ENCODE measurements around the gene NCOR2. TPM values are rescaled to one million over a fixed set of nuclear protein-coding genes. Genes with fewer than 3 reads are reported as not detected.

The NCOR2 gene
- total and polyA plus RNA-seq, 9 donors, result 18.2 to 376 (median 265) TPM

DNA sequence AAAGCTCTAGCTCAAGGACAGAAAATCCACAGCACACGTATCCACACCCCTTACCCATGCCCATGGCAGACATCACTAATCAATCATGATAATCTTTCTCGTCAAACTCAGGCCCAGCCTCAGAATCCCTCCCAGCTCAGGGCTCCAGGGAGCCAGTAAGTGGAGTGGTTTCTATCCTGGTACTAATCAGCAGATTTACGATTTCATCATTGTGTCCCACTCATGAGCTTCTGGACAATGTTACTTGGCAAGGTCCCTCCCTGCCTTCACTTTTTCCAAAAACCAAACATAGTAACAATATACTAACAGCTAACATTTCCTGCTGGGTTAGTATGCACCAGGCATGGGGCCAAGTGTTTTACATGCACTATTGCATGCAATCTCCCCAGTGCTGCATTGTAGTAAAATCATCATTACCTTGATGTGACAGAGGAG lies 45.8 kb upstream of the NCOR2 start:
- no peak for DNase-seq
- 68 to 85% (median 82%) methylated on average over 3 of the region's 3 CpGs for WGBS, 3 donors
- Histone ChIP-seq H3K36me3 (no peaks in the 10 kb centered on the region), H3K27me3 (no peaks in the 10 kb centered on the region), H3K9me3 (no peaks in the 10 kb centered on the region), H3K4me1 (ENCODE audit: insufficient read depth) (peaks cover 4% of the 10 kb centered on the region), H3K4me3 (no peak overlapping the region), H3K27ac (no peak overlapping the region)
- intact Hi-C loops (cut with DNase I), result no loop called here
- TF ChIP-seq POLR2A (IDR thresholded peaks at IDR 0.05), result no peak

DNA sequence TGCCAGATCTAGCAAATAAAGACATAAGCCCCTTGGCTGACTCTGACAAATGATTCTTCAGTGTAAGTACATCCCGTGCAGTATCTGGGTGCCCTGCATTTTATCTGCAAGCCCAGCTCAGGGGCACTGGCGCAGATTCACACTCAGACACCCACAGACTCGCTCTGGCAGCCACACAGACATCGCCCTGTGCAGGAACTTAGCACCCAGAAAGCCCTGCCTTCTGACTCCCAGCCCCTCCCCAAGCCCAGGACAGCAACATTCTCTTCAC lies 44.9 kb upstream of the NCOR2 start:
- H3K9me3 ChIP-seq, result no peaks in the 10 kb centered on the region
- H3K4me1 ChIP-seq (ENCODE audit: insufficient read depth), result peaks cover 4% of the 10 kb centered on the region
- DNase-seq, result no peak
- intact Hi-C loops (cut with DNase I), result no loop called here
- TF ChIP-seq EP300 (IDR thresholded peaks at IDR 0.05), result no peak
- no peak for TF ChIP-seq POLR2A (IDR thresholded peaks at IDR 0.05)
- TF ChIP-seq, protein P1, sequence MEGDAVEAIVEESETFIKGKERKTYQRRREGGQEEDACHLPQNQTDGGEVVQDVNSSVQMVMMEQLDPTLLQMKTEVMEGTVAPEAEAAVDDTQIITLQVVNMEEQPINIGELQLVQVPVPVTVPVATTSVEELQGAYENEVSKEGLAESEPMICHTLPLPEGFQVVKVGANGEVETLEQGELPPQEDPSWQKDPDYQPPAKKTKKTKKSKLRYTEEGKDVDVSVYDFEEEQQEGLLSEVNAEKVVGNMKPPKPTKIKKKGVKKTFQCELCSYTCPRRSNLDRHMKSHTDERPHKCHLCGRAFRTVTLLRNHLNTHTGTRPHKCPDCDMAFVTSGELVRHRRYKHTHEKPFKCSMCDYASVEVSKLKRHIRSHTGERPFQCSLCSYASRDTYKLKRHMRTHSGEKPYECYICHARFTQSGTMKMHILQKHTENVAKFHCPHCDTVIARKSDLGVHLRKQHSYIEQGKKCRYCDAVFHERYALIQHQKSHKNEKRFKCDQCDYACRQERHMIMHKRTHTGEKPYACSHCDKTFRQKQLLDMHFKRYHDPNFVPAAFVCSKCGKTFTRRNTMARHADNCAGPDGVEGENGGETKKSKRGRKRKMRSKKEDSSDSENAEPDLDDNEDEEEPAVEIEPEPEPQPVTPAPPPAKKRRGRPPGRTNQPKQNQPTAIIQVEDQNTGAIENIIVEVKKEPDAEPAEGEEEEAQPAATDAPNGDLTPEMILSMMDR (IDR thresholded peaks at IDR 0.05), result no peak
- WGBS, 3 donors, result 84 to 96% (median 95%) methylated on average over 4 of the region's 4 CpGs
- no peaks in the 10 kb centered on the region for H3K36me3 ChIP-seq
- no peaks in the 10 kb centered on the region for H3K27me3 ChIP-seq
- no peak overlapping the region for H3K4me3 ChIP-seq
- H3K27ac ChIP-seq, result no peak overlapping the region

DNA sequence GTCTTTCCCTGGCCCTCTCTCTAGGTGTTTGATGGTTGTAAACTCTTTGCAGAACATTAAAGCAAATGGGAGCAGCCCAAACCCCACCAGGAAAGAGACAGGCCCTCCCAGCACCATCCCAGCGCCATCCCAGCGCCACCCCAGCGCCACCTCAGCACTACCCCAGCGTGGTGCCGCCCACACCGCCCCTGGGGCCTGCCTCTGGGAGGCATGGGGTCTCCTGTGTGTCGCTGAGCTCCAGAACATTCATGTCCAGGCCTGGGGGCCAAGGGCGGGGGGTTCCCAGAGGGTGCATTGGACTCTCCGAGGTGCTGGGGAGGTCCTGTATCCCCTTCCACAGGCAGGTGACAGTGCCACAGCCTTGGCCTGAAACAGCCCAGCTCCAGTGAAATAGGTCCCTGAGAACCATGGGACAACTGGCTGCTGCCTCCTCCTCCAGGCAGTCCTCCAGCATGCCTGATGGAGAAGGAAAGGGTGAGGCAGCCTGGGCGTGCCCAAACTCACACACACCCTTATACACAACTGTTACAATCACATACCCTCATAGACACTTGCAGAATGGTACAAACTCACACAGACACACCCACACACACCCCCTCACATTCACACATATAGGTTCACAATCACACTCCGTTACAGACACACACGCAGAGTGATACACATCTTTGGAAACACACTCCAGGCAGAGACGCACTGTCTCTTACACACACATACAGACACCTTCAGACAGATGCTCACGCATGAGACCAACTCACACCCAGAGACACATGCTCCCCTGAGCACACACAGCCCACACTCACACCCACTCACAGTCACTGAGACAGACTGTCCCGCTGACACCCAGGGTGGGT lies 44.4 kb upstream of the NCOR2 start:
- intact Hi-C loops (cut with DNase I), result no loop called here
- H3K4me1 ChIP-seq (ENCODE audit: insufficient read depth), result peaks cover 4% of the 10 kb centered on the region
- H3K27ac ChIP-seq, result no peak overlapping the region
- TF ChIP-seq POLR2A (IDR thresholded peaks at IDR 0.05) (no peak), EP300 (IDR thresholded peaks at IDR 0.05) (no peak)
- TF ChIP-seq, protein P1 (IDR thresholded peaks at IDR 0.05), result no peak
- no peaks in the 10 kb centered on the region for H3K9me3 ChIP-seq
- DNase-seq, result no peak
- H3K36me3 ChIP-seq, result no peaks in the 10 kb centered on the region
- 87 to 95% (median 89%) methylated on average over 15 of the region's 15 CpGs for WGBS, 3 donors
- H3K27me3 ChIP-seq, result no peaks in the 10 kb centered on the region
- H3K4me3 ChIP-seq, result no peak overlapping the region

DNA sequence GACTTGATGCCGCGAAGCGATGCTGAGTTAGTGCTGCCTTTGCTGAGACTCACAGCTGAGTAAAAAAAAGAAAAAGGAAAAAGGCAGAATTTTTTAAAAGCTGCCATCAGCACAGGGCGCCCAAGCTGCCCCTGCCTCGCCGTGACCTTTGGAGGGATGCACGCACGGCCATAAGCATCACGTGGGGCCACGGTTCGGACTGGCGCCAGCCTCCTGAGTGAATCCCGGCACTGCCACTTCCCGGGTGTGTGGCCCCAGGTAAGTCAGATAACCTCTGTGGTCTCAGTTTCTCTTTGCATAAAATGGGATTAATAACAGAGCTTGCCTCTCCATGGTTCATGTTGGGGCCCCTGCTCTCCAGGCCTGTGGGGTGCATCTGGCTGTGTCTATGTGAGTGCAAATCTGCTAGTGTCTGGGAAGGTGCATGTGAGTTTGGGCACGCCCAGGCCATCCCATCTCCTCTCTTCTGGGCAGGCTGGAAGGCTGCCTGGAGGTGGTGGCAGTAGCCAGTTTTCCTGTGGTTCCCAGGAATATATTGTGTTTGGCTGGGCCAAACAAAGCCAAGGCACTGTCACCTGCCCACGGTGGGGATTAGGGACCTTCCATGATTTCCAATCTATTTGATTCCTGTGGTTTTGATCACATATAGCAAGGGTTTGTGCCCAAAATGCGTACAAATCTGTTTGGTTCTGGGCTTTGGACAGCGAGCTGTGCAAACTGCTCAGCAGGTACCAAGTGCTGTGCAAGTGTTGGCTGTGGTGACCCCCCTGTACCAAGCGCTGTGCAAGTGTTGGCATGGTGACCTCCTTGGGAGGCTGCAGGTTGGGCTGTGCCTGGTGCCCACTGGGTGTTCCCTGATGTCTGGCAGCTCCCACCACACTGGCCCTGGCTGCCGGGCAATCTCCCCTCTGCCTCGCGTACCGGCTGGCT lies 43.5 kb upstream of the NCOR2 start:
- 88 to 90% (median 90%) methylated on average over 23 of the region's 23 CpGs for WGBS, 3 donors
- Histone ChIP-seq H3K27ac (no peak overlapping the region), H3K4me1 (ENCODE audit: insufficient read depth) (peaks cover 4% of the 10 kb centered on the region), H3K4me3 (no peak overlapping the region), H3K36me3 (no peaks in the 10 kb centered on the region), H3K27me3 (no peaks in the 10 kb centered on the region), H3K9me3 (no peaks in the 10 kb centered on the region)
- no peak for TF ChIP-seq POLR2A (IDR thresholded peaks at IDR 0.05)
- TF ChIP-seq EP300 (IDR thresholded peaks at IDR 0.05), result no peak
- TF ChIP-seq, protein P1 (IDR thresholded peaks at IDR 0.05), result no peak
- intact Hi-C loops (cut with DNase I), result no loop called here
- DNase-seq, result no peak

Measured in ovary (tissue), 9 donors.